Upper lobe of left lung (tissue), 6 donors: ENCODE results near the gene IFNA16. TPM values are rescaled to one million over a fixed set of nuclear protein-coding genes. Genes with fewer than 3 reads are reported as not detected.
"Not testable (repeated sequence)": the region's sequence is repeated elsewhere in the genome, so short reads cannot be mapped to it uniquely, and the experiment has no call there.

Experiments used
- ATAC-seq, 2 donors: fragments of 200-7000 bp; cut with Tn5 transposase; one replicate each; pipeline ENCODE4 v1.9.1; 2022; ENCODE audit warnings: mild to moderate bottlenecking in 2 of 2, moderate library complexity in 2 of 2; ENCODE audit not compliant: low FRiP score in 2 of 2
- DNase-seq, 2 donors: peaks; one replicate each; pipeline ENCODE4 v3.0.0-alpha.2; 2019 to 2020
- H3K27ac ChIP-seq, 4 donors: fragments of 200-600 bp; sonication (generic); one replicate each; pipeline ENCODE4 v1.5.1; 2016 to 2019
- H3K27me3 ChIP-seq, 4 donors: fragments of 200-600 bp; sonication (generic); one replicate each; pipeline ENCODE4 v1.5.1; 2017 to 2019
- H3K36me3 ChIP-seq, 4 donors: fragments of 200-600 bp; sonication (generic); one replicate each; pipeline ENCODE4 v1.5.1; 2016 to 2019
- H3K4me1 ChIP-seq, 4 donors: fragments of 200-600 bp; sonication (generic); one replicate each; pipeline ENCODE4 v1.5.1; 2018 to 2019
- H3K4me3 ChIP-seq, 4 donors: fragments of 200-600 bp; sonication (generic); one replicate each; pipeline ENCODE4 v1.5.1; 2017 to 2019; ENCODE audit warnings: mild to moderate bottlenecking in 2 of 4, moderate library complexity in 1 of 4
- H3K9me3 ChIP-seq, 4 donors: fragments of 200-600 bp; sonication (generic); one replicate each; pipeline ENCODE4 v1.5.1; 2018 to 2019
- CTCF ChIP-seq, 6 experiments: fragments of 450-650 bp in 4 of 6; fragments of 200-600 bp in 2 of 6; sonication (generic) in 2 of 6; IDR thresholded peaks; one replicate each; pipeline ENCODE4 v1.5.1; 2016 to 2019; ENCODE audit warnings: antibody characterized with exemption in 6 of 6
- EP300 ChIP-seq, 4 donors: sonication (generic); formaldehyde crosslinking; IDR thresholded peaks; one replicate each; pipeline ENCODE4 v1.5.1; 2017; ENCODE audit warnings: antibody characterized with exemption in 4 of 4, control low read depth in 2 of 4
- POLR2A ChIP-seq, 4 donors: fragments of 450-650 bp; IDR thresholded peaks; one replicate each; pipeline ENCODE4 v1.5.1; 2016 to 2017; ENCODE audit warnings: antibody characterized with exemption in 4 of 4, mild to moderate bottlenecking in 2 of 4
- POLR2AphosphoS5 ChIP-seq, 2 donors: sonication (generic); formaldehyde crosslinking; IDR thresholded peaks; one replicate each; pipeline ENCODE4 v1.5.1; 2017; ENCODE audit warnings: antibody characterized with exemption in 2 of 2
- WGBS, 2 donors: methylation state at CpG; one replicate each; pipeline ENCODE4 v1.1.5; 2017 to 2018; 5-methylcytosine and 5-hydroxymethylcytosine counted together
- total RNA-seq, 6 donors: library from RNA; depleted of rRNA in 4 of 6; stranded (reverse); fragments of >200 nt in 4 of 6; gene quantifications; one replicate each; pipeline versions ENCODE4 v1.1.0 to v1.2.1, GENCODE V29; 2016 to 2021
- donor health status: DM: no; HTN: no; CAD: no; lungs with moderate emphysema.
- donor health status: DM: no; HTN: yes; CAD: no; lungs with severe emphysema.

IFNA16 gene
- not detected for total RNA-seq

DNA sequence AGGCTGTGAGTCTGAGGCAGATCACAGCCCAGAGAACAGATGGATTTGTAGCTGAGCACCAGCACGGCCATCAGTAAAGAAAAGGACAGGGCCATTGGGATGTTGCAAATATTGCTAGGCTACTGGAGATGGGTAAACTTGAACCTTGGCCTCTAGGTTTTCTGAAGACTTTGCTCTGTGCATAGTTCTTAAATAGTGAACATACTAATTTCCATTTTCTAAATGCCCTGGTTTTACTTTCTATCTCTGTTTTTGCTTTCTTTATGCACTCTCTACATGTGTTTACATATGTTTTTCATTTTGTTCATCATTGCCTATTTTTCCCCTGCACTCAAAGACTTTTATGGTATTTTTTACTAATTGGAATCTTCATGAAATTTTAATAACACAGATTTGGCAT lies at the start of gene IFNA16:
IFNA16 (minus strand) TSS at position 101 of the 400 bp plus-strand sequence; CDS start at position 95, 6 bp downstream.
- not testable (repeated sequence) for H3K27ac ChIP-seq, H3K9me3 ChIP-seq, ATAC-seq, H3K27me3 ChIP-seq, H3K4me1 ChIP-seq, H3K36me3 ChIP-seq, H3K4me3 ChIP-seq, DNase-seq
- 83 to 100% methylated on average over 1 of the region's 1 CpG for WGBS, 2 donors

GRCh38 chr9:21265421-21266189 lies 48.5 kb upstream of the IFNA16 start:
- no peaks in the 10 kb centered on the region for H3K27me3 ChIP-seq
- WGBS, 2 donors = 56 to 86% methylated on average over 1 of the region's 1 CpG
- no peaks in the 10 kb centered on the region for H3K4me1 ChIP-seq
- DNase-seq (no peak), ATAC-seq (no peak)
- no peak for TF ChIP-seq POLR2AphosphoS5 (IDR thresholded peaks at IDR 0.05)
- TF ChIP-seq POLR2A (IDR thresholded peaks at IDR 0.05) = no peak
- no peak for TF ChIP-seq CTCF (IDR thresholded peaks at IDR 0.05)
- no peak overlapping the region for H3K4me3 ChIP-seq
- no peaks in the 10 kb centered on the region for H3K9me3 ChIP-seq
- no peak overlapping the region for H3K27ac ChIP-seq
- no peaks in the 10 kb centered on the region for H3K36me3 ChIP-seq

DNA sequence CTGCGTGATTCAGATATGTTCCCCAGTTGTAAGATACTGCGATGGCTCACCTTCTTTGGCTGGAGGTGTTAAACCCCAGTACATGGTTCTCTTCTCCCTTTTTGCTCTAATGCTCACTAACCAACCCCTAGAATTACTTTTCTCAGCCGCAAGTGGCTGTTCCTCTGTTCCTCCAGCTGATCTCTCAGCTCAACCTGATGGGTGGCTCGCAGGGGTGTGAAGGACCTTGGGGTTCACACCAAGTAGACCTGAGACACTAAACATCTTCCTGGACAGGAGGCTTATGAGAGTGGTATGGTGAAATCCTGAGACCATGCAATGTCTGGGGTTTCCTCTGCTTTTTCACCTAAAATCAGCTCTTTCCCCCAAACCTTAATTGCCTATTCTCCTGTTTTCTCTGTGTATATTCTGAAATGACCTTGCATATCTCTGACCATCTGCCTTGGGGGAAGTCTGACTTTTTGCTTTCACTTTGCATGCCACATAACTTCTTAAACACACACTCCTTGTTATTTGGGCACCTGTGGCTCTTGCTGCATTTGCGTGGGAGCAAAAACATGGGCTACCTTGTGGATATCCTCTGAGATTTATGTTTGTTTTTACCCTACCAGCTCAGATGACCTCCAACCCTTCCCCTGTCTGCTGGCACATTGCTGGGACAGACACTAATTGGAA lies 38.6 kb upstream of the IFNA16 start:
- TF ChIP-seq CTCF (IDR thresholded peaks at IDR 0.05) (no peak), EP300 (IDR thresholded peaks at IDR 0.05) (no peak), POLR2A (IDR thresholded peaks at IDR 0.05) (no peak)
- no peak overlapping the region for H3K4me3 ChIP-seq
- 68 to 69% methylated on average over 5 of the region's 5 CpGs for WGBS, 2 donors
- peaks cover 0 to 6% (median 6%) of the 10 kb centered on the region in 4 donors for H3K4me1 ChIP-seq
- no peak overlapping the region for H3K27ac ChIP-seq
- ATAC-seq = no peak
- H3K9me3 ChIP-seq = no peaks in the 10 kb centered on the region
- no peak for DNase-seq
- H3K27me3 ChIP-seq = no peaks in the 10 kb centered on the region
- no peaks in the 10 kb centered on the region for H3K36me3 ChIP-seq

DNA sequence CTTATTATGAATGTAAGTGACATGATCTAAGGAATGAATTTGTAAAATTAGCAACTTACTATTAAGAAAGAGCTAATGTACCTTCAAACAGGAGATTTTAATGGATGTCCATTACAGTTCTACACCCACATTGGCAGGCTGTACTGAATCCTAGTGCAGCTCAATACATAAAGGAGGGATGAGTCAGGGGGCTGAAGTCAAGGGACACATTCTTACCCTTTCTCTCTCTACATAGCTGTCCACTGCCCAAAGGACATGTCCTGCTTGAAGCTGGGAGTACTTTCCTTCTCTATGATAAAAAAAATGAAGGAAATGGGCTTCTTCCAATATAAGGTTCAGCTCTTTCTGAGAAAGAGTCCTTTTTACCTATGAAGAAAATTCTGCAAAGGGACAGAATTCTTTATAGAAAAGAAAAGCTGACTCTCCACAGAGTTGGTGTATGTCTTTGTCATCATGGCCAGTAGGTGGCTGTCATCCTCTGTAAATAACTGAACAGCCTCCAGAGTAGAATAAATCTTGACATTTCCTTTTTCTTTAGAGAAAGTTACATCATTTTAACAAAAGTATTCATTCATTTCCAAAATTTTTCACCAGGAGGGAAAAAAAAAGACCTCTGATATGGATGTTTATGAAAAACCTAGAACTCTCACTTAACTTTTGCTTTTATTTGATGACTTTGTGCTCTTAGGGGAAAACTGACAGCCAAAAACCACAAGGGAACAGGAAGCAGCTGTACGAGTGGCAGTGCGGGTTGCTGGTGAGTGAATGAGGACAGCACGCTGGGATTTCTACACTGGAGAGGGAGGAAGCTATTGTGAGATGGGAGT lies 35.8 kb upstream of the IFNA16 start:
- 0 to 1% methylated on average over 3 of the region's 3 CpGs for WGBS, 2 donors
- no peak overlapping the region for H3K4me3 ChIP-seq
- no peaks in the 10 kb centered on the region for H3K9me3 ChIP-seq
- H3K4me1 ChIP-seq = peaks cover 0 to 6% (median 6%) of the 10 kb centered on the region in 4 donors
- H3K27me3 ChIP-seq = no peaks in the 10 kb centered on the region
- H3K36me3 ChIP-seq = no peaks in the 10 kb centered on the region
- DNase-seq (peak in 1 of 2 donors; percentile 32), ATAC-seq (peak in 1 of 2 donors; percentile 81)
- TF ChIP-seq CTCF (IDR thresholded peaks at IDR 0.05) (peak in 5 of 6 experiments; percentile 18 to 33 (median 31)), POLR2AphosphoS5 (IDR thresholded peaks at IDR 0.05) (no peak)
- H3K27ac ChIP-seq = no peak overlapping the region

DNA sequence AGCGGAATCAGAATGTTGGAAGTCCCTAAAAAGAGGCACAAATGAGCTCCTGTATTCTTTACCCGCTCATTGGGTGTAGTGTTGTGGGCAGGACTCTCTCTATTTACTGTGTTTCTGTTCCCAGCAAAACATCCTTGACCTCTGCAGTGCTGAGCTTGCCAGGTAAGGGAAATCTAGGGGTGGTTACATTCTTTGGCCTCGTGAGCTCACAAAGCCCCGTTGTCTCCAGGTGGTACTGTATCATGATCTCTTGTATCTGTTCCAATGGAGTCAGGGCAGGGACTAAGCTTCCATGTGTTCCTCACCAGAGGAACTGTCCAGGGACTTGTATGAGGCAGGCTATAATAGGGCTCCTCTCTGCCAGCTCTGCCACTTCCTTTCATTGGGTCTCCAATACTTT lies 34.5 kb upstream of the IFNA16 start:
- Histone ChIP-seq H3K36me3 (no peaks in the 10 kb centered on the region), H3K4me1 (peaks cover 0 to 6% (median 6%) of the 10 kb centered on the region in 4 donors), H3K27me3 (no peaks in the 10 kb centered on the region), H3K9me3 (no peaks in the 10 kb centered on the region), H3K27ac (no peak overlapping the region), H3K4me3 (no peak overlapping the region)
- 70 to 74% methylated on average over 4 of the region's 4 CpGs for WGBS, 2 donors
- ATAC-seq = no peak
- no peak for DNase-seq
- TF ChIP-seq CTCF (IDR thresholded peaks at IDR 0.05) (no peak), POLR2AphosphoS5 (IDR thresholded peaks at IDR 0.05) (no peak), POLR2A (IDR thresholded peaks at IDR 0.05) (no peak), EP300 (IDR thresholded peaks at IDR 0.05) (no peak)
